IMR-90 (cell line): ENCODE data around the gene RNFT2. TPM values are rescaled to one million over a fixed set of nuclear protein-coding genes. Genes with fewer than 3 reads are reported as not detected.

ENCODE experiments used
- ATAC-seq: fragments of 200-7000 bp; cut with Tn5 transposase; 2 replicates; pipeline ENCODE4 v1.9.1; 2020; ENCODE audit warnings: low read depth, mild to moderate bottlenecking, moderate library complexity
- BruUV-seq: library from RNA; stranded (reverse); fragments of 400-500 nt; replicated peaks from 2 replicates; lab custom pipeline; 2021; lab: Mats Ljungman, UMichigan
- CTCF ChIA-PET: fragments of 300-600 bp; formaldehyde crosslinking; extraction: SDS; loops from one replicate; lab custom pipeline; 2021; ENCODE audit warnings: antibody characterized with exemption; lab: Yijun Ruan, JAX
- POLR2A ChIA-PET: fragments of 300-600 bp; sonication (Branson Sonifier 250); formaldehyde crosslinking; loops from one replicate; lab custom pipeline; 2022; ENCODE audit warnings: antibody characterized with exemption; ENCODE audit not compliant: unreplicated experiment; lab: Charles Lee
- DNase-seq: peaks from one replicate; pipeline ENCODE4 v3.0.0; 2013
- H2AFZ ChIP-seq: replicated peaks from 2 replicates; pipeline ENCODE3; 2013; ENCODE audit warnings: low read length, mild to moderate bottlenecking; ENCODE audit not compliant: poor library complexity
- H2AK5ac ChIP-seq: 2 replicates; pipeline ENCODE4 v1.6.1; 2013; ENCODE audit warnings: low read depth, low read length, inconsistent platforms
- H2AK9ac ChIP-seq: replicated peaks from 2 replicates; pipeline ENCODE3; 2013; ENCODE audit warnings: mild to moderate bottlenecking, low read depth, low read length, moderate library complexity; ENCODE audit not compliant: poor library complexity
- H2BK120ac ChIP-seq: 2 replicates; pipeline ENCODE4 v1.6.1; 2013; ENCODE audit warnings: low read depth, low read length, inconsistent platforms
- H2BK15ac ChIP-seq: 3 replicates; pipeline ENCODE4 v1.6.1; 2013; ENCODE audit warnings: low read depth, low read length, inconsistent platforms
- H2BK20ac ChIP-seq: 2 replicates; pipeline ENCODE4 v1.6.1; 2013; ENCODE audit warnings: low read depth, mild to moderate bottlenecking, inconsistent platforms, low read length, moderate library complexity
- H2BK5ac ChIP-seq: 2 replicates; pipeline ENCODE4 v1.6.1; 2013; ENCODE audit warnings: mild to moderate bottlenecking, low read depth, low read length, inconsistent platforms; ENCODE audit not compliant: poor library complexity, severe bottlenecking
- H3K14ac ChIP-seq: replicated peaks from 2 replicates; pipeline ENCODE4 v1.6.1; 2013; ENCODE audit warnings: low read depth, low read length, inconsistent platforms
- H3K18ac ChIP-seq: 2 replicates; pipeline ENCODE4 v1.6.1; 2013; ENCODE audit warnings: low read depth, low read length, control low read depth
- H3K23ac ChIP-seq: 2 replicates; pipeline ENCODE4 v1.6.1; 2013; ENCODE audit warnings: low read depth, low read length, inconsistent platforms
- H3K27ac ChIP-seq: 2 replicates; pipeline ENCODE4 v1.5.1; 2013; ENCODE audit warnings: mild to moderate bottlenecking, control low read depth, low read length; ENCODE audit not compliant: insufficient read depth
- H3K27me3 ChIP-seq: 2 replicates; pipeline ENCODE4 v1.6.1; 2013; ENCODE audit warnings: low read length; ENCODE audit not compliant: control insufficient read depth, insufficient read depth
- H3K36me3 ChIP-seq: 2 replicates; pipeline ENCODE4 v1.6.1; 2013; ENCODE audit warnings: low read length, mixed read lengths; ENCODE audit not compliant: control insufficient read depth, insufficient read depth
- H3K4ac ChIP-seq: 2 replicates; pipeline ENCODE4 v1.6.1; 2013; ENCODE audit warnings: low read depth, low read length, inconsistent platforms
- H3K4me1 ChIP-seq: 2 replicates; pipeline ENCODE4 v1.6.1; 2013; ENCODE audit warnings: low read length, mixed read lengths; ENCODE audit not compliant: control insufficient read depth, insufficient read depth
- H3K4me2 ChIP-seq: 2 replicates; pipeline ENCODE4 v1.6.1; 2013; ENCODE audit warnings: low read depth, mild to moderate bottlenecking, control low read depth, low read length, moderate library complexity
- H3K4me3 ChIP-seq: 2 replicates; pipeline ENCODE4 v1.5.1; 2013; ENCODE audit warnings: low read depth, mild to moderate bottlenecking, control low read depth, low read length, moderate library complexity; ENCODE audit not compliant: insufficient read depth
- H3K56ac ChIP-seq: 2 replicates; pipeline ENCODE4 v1.6.1; 2013; ENCODE audit warnings: low read length, inconsistent platforms; ENCODE audit not compliant: insufficient read depth; ENCODE audit errors: extremely low read depth
- H3K79me1 ChIP-seq, 2 experiments: 2 replicates each; pipeline ENCODE4 v1.6.1; 2013; ENCODE audit warnings: low read length in 2 of 2, inconsistent platforms in 1 of 2, low read depth in 1 of 2
- H3K9ac ChIP-seq: 2 replicates; pipeline ENCODE4 v1.6.1; 2013; ENCODE audit warnings: low read depth, low read length, control low read depth
- H3K9me1 ChIP-seq: 2 replicates; pipeline ENCODE4 v1.6.1; 2013; ENCODE audit warnings: low read length, inconsistent platforms; ENCODE audit not compliant: insufficient read depth
- H3K9me3 ChIP-seq: 2 replicates; pipeline ENCODE4 v1.6.1; 2013; ENCODE audit warnings: low read length; ENCODE audit not compliant: control insufficient read depth, insufficient read depth
- H4K20me1 ChIP-seq: 2 replicates; pipeline ENCODE4 v1.6.1; 2013; ENCODE audit warnings: low read length, inconsistent platforms; ENCODE audit not compliant: insufficient read depth
- H4K5ac ChIP-seq: 2 replicates; pipeline ENCODE4 v1.6.1; 2013; ENCODE audit warnings: mild to moderate bottlenecking, low read depth, low read length, control low read depth
- H4K8ac ChIP-seq, 2 experiments: 2 replicates each; pipeline ENCODE4 v1.6.1; 2013; ENCODE audit warnings: low read depth in 2 of 2, low read length in 2 of 2, control low read depth in 1 of 2, inconsistent platforms in 1 of 2
- H4K91ac ChIP-seq: 2 replicates; pipeline ENCODE4 v1.6.1; 2013; ENCODE audit warnings: low read depth, low read length, inconsistent platforms; ENCODE audit not compliant: insufficient read depth
- BHLHE40 ChIP-seq: fragments of 150-350 bp; IDR thresholded peaks from 2 replicates; pipeline ENCODE4 v1.6.1; 2016; ENCODE audit warnings: mild to moderate bottlenecking, low read depth, low read length
- CHD1 ChIP-seq: IDR thresholded peaks from 2 replicates; pipeline ENCODE4 v1.6.1; 2012; ENCODE audit warnings: low read depth, low read length, improper control_type of control experiment
- MXI1 ChIP-seq: IDR thresholded peaks from 2 replicates; pipeline ENCODE4 v1.6.1; 2012; ENCODE audit warnings: low read depth, mild to moderate bottlenecking, low read length, moderate library complexity, borderline replicate concordance
- SMC3 ChIP-seq: fragments of 150-350 bp; IDR thresholded peaks from 2 replicates; pipeline ENCODE4 v1.6.1; 2016; ENCODE audit warnings: low read depth, mild to moderate bottlenecking, antibody characterized with exemption, low read length, moderate library complexity
- USF2 ChIP-seq: fragments of 150-350 bp; IDR thresholded peaks from 2 replicates; pipeline ENCODE4 v1.6.1; 2017; ENCODE audit warnings: mild to moderate bottlenecking, antibody characterized with exemption, low read length, low read depth
- WGBS, 2 experiments: methylation state at CpG; one replicate each; pipeline versions ENCODE4 v1.1.5 to v1.1.7; 2013; ENCODE audit warnings: missing lambda C conversion rate in 2 of 2; ENCODE audit not compliant: insufficient read length in 1 of 2; ENCODE audit errors: extremely low coverage in 2 of 2; 5-methylcytosine and 5-hydroxymethylcytosine counted together
- dilution Hi-C: fragments of 300-500 bp; cut with HindIII; formaldehyde crosslinking; loops from one replicate; pipeline ENCODE4 v1.14.3; 2018; ENCODE audit warnings: low sequenced_read_pairs; ENCODE audit not compliant: unreplicated experiment
- in situ Hi-C: fragments of 300-500 bp; cut with MboI; formaldehyde crosslinking; loops from 3 replicates; pipeline ENCODE4 v1.14.3; 2019; ENCODE audit warnings: low sequenced_read_pairs, inconsistent platforms, mixed read lengths
- intact Hi-C: fragments of 100-400 bp; cut with micrococcal nuclease; formaldehyde crosslinking; loops from 2 replicates; pipeline ENCODE4 v1.10.0; 2022
- polyA plus RNA-seq, 3 experiments: library from polyadenylated mRNA; depleted of rRNA; stranded (reverse); fragments of >200 nt; gene quantifications; 2 replicates each; pipeline ENCODE4 v1.2.3, GENCODE V29; 2012; ENCODE audit warnings: low replicate concordance in 1 of 3
- total RNA-seq: library from RNA; depleted of rRNA; stranded (reverse); fragments of >200 nt; gene quantifications from 2 replicates; pipeline ENCODE4 v1.2.3, GENCODE V29; 2012

Gene RNFT2
- total and polyA plus RNA-seq, 2 of the 4 experiments (the other 2 are of a cell fraction), result 1.6 to 2.3 TPM

DNA sequence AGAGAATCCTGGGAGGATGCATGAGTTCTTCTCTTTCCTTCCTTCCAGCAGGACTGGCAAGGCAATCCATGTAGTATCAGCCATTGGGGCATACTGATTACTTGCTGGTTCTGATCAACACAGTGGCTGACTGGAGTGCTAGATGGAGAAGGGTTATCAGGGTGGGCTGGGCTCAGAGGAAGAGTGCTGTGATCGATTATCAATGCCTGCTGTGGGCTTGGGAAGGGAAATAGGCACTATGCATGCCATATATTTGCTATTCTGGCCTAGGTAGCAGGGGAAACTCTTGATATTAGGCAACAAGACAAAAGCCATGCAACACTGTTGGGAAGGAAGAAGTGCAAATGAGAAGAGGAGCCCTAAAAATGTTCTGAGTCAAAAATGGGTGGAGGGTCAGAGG is 97.4 kb downstream of the RNFT2 start:
- Histone ChIP-seq H4K20me1 (no peaks in the 10 kb centered on the region), H4K8ac (no peak overlapping the region), H3K4me1 (no peaks in the 10 kb centered on the region), H2BK15ac (no peak overlapping the region), H3K14ac (no peak overlapping the region), H3K9me1 (no peaks in the 10 kb centered on the region), H3K56ac (no peak overlapping the region), H3K4ac (no peak overlapping the region), H3K4me3 (no peak overlapping the region), H2BK120ac (no peak overlapping the region), H2AK9ac (no peak overlapping the region), H4K5ac (no peak overlapping the region), H3K9ac (no peak overlapping the region), H3K36me3 (no peaks in the 10 kb centered on the region), H3K4me2 (no peak overlapping the region), H2BK20ac (no peak overlapping the region), H2AK5ac (no peak overlapping the region), H4K91ac (no peak overlapping the region), H3K18ac (no peak overlapping the region), H3K23ac (no peak overlapping the region), H3K27ac (no peak overlapping the region), H3K9me3 (no peaks in the 10 kb centered on the region), H2AFZ (no peak overlapping the region), H3K79me1 (no peaks in the 10 kb centered on the region), H3K27me3 (no peaks in the 10 kb centered on the region), H2BK5ac (no peak overlapping the region)
- in situ Hi-C loops, result no loop called here
- intact Hi-C loops, result no loop called here
- CTCF ChIA-PET, result interaction anchor here (1.5 kb wide), 1 partner anchor 11 kb away, joined by 3 read pairs; no protein-coding TSS in a partner anchor
- ATAC-seq (no peak), DNase-seq (no peak)
- 43% methylated on average over 1 of the region's 1 CpG; no CpG with 5 or more reads in 1 of the 2 experiments for WGBS, 2 experiments
- TF ChIP-seq BHLHE40, result no peak
- TF ChIP-seq SMC3, result no peak
- TF ChIP-seq MXI1, result no peak
- TF ChIP-seq USF2, result no peak
- no peak for TF ChIP-seq CHD1
- no TSS peak for BruUV-seq
- POLR2A ChIA-PET, result no interaction called here
- dilution Hi-C loops, result no loop called here
